HL-60/S4 (cell line): ENCODE measurements around the gene GPC5.

Experiments used
- in situ Hi-C: fragments of 300-500 bp; cut with MboI; formaldehyde crosslinking; loops from 2 replicates; pipeline ENCODE4 v1.14.3; 2022; ENCODE audit warnings: low sequenced_read_pairs

Gene GPC5

DNA sequence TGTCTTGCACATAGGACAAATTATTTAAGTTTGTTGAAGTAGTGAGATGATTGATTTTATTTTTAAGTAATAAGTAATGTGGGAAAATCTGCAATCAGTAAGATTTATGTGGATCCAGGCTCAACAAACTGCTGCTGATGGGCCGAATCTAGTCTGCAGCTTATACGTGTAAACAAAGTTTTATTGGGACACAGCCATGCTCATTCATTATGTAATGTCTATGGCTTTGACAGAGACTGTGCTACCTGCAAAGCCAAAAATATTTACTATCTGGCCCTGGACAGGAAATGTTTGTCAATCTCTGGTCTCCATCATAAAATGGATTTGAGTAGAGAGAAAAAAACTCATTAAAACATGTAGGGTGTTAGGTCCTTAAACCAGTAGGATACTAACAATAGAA lies 728.0 kb downstream of the GPC5 start:
- in situ Hi-C loops: no loop called here

GRCh38 chr13:92135509-92135908 lies 737.1 kb downstream of the GPC5 start:
- in situ Hi-C loops: no loop called here

DNA sequence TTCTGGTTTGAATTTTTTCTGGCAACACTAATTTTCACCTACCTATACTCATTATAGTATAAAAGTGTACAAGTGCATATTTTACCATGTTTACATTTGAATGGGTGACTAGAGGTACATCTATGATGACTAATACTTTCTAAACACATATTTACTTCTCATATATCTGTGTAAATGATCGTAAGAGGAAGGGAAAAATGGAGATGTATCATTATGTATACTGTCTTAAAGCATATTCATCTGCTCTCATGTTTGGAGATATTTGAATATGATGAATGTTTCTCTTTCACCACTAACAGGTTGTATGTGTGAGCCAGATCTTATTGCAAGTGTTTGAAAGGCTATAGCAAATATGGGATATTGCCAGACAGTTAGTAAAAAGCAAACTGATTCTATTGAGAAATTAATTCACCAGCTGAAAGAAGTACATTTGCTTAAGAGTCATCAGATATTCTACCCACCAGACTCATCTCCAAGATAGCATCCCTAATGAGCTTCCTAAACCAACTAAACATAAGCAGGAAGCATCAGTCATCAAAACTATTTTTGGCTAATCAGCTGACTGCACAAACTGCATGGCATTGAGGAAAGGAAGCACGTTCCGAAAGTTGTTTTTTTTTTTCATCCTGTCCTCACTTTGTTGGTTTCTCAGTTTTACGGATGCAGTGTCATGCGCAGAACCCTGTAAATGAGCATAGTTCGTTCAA lies 738.2 kb downstream of the GPC5 start:
- in situ Hi-C loops: no loop called here

DNA sequence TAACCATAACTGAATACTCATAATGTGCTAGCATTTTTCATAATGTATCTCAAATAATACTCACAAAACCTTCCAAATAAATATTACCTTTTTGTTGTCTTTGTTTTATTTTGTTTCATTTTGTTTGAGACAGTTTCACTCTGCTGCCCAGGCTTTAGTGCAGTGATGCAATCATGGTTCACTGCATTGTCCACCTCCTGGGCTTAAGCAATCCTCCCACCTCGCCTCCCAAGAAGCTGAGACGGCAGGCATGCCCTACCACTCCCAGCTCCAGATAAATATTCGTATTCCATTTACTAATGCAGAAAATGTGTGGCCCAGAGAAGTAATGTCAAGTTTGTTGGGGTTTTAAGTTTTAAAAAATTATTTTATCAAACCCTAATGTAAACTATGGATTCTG lies 739.1 kb downstream of the GPC5 start:
- in situ Hi-C loops: no loop called here

DNA sequence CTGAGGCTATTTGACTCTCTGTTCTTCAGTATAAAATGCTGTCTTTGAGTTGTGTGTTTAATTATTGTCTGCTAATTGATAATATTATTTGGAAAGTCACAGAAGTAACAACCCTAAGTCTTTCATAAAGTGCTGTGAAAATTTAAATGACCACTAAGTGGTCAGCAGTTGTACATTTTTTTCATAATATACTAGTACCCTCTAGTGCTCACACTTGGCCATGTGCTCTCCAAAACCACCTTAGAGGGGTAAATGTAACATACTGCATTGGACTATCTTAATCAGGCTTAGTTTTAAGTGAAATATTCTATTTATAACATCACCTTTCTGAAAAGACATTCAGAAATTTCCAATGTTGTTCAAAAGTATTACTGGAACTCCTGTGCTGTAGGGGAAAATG lies 745.3 kb downstream of the GPC5 start:
- in situ Hi-C loops: no loop called here

DNA sequence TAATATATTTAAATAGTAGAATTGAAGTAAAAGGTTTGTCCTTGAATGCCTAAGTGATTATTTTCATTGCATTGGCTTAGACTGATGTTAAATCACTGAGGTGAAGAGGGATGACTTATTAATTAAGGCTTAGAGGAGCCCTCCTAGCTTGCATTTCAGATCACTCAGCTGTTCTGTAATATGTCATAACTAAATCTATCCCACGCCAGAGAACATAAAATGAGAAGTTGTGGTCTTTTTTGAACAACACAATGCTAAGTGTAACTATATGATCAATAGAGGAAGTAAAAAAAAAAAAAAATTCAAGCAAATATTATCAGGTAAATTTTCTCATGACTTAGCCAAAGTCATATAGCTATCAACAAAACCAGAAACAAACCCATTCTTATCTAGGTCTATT lies 752.2 kb downstream of the GPC5 start:
- in situ Hi-C loops: no loop called here

- in situ Hi-C loops: no loop called here
Observed at GRCh38 chr13:92158346-92158745, 759.9 kb downstream of the GPC5 start.

GRCh38 chr13:92164822-92165221 lies 766.4 kb downstream of the GPC5 start:
- in situ Hi-C loops: no loop called here

GRCh38 chr13:92172191-92172590 lies 773.8 kb downstream of the GPC5 start:
- in situ Hi-C loops: no loop called here

GRCh38 chr13:92173254-92173653 lies 774.8 kb downstream of the GPC5 start:
- in situ Hi-C loops: no loop called here

- in situ Hi-C loops: no loop called here
Observed at GRCh38 chr13:92175330-92175729, 776.9 kb downstream of the GPC5 start.

GRCh38 chr13:92177966-92178365 lies 779.5 kb downstream of the GPC5 start:
- in situ Hi-C loops: no loop called here

GRCh38 chr13:92179223-92179622 lies 780.8 kb downstream of the GPC5 start:
- in situ Hi-C loops: no loop called here

- in situ Hi-C loops: no loop called here
Observed at GRCh38 chr13:92187378-92187989, 789.1 kb downstream of the GPC5 start.

DNA sequence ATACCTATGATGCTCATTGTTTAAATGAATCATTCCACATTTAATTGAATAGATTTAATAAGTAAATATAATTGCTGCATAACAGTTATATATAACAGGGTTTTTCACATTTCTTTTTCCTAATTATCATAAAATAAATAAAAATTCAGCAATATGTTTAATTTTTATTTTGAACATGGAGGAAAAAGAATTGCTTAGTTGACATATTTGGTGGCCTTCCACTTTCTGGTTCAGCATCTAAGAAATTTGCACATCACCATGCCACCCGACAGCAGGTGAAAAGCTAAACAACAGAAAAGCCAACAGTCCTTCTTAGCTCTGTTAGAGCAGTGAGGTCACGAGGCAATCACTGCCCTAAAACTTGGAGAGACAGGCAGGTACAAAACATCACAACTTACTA lies 790.2 kb downstream of the GPC5 start:
- in situ Hi-C loops: no loop called here

DNA sequence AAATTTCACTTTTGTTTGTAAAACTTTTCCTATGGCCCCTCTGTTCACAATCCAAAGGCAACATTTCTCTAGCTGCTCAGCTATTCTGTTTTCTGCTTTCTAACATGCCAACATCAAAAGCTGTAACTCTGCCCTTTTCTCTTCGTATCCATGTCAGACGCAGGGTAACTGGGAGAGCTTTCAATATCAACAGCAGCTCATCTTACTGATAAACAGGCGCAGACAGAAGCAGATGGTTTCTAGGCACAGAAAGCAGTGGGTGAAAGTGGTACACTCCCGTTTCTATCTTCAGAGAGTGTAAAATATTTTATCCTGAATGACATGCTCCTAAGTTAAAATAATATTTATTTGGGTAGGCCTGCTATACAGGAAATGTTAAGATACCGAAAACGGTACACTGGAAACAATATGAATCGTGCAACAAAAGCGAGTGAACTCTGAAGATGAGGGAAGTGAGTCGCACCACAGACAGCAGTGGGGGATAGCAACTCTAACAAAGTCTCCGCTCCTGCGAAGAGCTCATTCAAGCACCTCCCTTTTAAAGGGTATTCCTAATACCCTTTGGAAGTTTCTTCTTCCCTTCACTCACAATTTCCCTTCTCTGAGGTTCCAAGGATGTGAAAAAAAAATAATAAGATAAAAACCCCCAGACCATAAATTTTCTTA lies 798.3 kb downstream of the GPC5 start:
- in situ Hi-C loops: no loop called here

GRCh38 chr13:92197669-92198068 lies 799.2 kb downstream of the GPC5 start:
- in situ Hi-C loops: no loop called here

- in situ Hi-C loops: no loop called here
Observed at GRCh38 chr13:92218615-92219014, 820.2 kb downstream of the GPC5 start.

GRCh38 chr13:92221916-92222315 lies 823.5 kb downstream of the GPC5 start:
- in situ Hi-C loops: no loop called here

- in situ Hi-C loops: no loop called here
Observed at GRCh38 chr13:92224052-92224821, 825.8 kb downstream of the GPC5 start.

DNA sequence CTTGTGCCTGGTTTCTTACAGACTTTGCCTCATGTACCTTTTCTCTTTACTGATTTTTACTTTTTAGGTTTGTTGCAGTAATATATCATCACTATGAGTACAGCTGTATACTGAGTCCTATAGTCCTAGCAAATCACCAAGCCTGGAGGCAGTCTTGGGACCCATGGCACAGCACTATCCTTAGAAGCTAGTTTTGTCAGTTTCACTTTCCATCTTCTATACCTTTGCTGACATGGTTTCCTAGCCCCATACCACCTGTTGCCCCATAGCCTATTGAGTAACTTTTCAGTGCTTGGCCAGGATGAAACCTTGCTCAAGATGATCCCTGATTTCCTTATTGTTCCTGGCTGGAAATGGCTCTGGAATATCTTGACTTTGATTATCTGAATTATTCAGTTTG lies 826.4 kb downstream of the GPC5 start:
- in situ Hi-C loops: no loop called here

- in situ Hi-C loops: no loop called here
Observed at GRCh38 chr13:92225861-92226260, 827.4 kb downstream of the GPC5 start.
